ENCODE measurements around the gene MED13L. TPM values are rescaled to one million over a fixed set of nuclear protein-coding genes. Genes with fewer than 3 reads are reported as not detected.

MED13L gene
- polyA plus RNA-seq, 1 of the 3 experiments (the other 2 are of a cell fraction), result 17.1 TPM

DNA sequence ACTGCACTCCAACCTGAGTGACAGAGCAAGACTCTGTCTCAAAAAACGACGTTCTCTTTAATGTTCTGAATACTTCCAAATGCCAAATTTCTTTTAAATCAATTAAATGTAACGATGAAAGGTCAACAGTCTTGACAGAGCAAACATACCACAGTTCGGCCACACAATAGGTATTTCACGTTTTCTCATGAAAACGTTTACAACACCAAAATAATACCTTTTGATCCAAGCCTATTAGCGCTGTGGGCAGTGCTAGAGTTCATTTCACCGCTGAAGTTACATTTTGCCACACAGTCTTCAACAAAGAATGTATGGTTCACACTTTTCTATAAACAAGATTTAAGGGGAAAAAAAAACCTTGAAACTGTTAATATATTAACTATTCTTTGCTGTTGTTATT lies 122.1 kb downstream of the MED13L start:
- Histone ChIP-seq H3K4me3 (ENCODE audit: low read depth in 2 of 2, low read length in 1 of 2) (no peak overlapping the region), H3K9me2 (no peaks in the 10 kb centered on the region), H4K20me1 (ENCODE audit: insufficient read depth) (peaks cover 100% of the 10 kb centered on the region), H3K4me2 (no peak overlapping the region), H3F3A (replicated peaks; ENCODE audit: insufficient read depth) (peaks cover 37% of the 10 kb centered on the region), H3K36me3 (replicated peaks in 1 of 2; ENCODE audit: control insufficient read depth in 1 of 2, insufficient read depth in 2 of 2, low read length in 1 of 2) (no peaks in the 10 kb centered on the region), H3K9me3 (no peaks in the 10 kb centered on the region), H3K27ac (ENCODE audit: low read depth in 2 of 2, low read length in 1 of 2) (no peak overlapping the region), H3K4me1 (ENCODE audit: control insufficient read depth in 1 of 2, insufficient read depth in 2 of 2, low read depth in 1 of 2, low read length in 1 of 2) (peaks cover 41 to 52% of the 10 kb centered on the region in 2 experiments), H3K9ac (no peak overlapping the region), H3K27me3 (ENCODE audit: insufficient read depth) (no peaks in the 10 kb centered on the region), H3K79me2 (ENCODE audit: insufficient read depth) (peaks cover 100% of the 10 kb centered on the region), H2AFZ (ENCODE audit: low read depth) (no peak overlapping the region)
- no peak for DNase-seq
- CTCF ChIA-PET, result no interaction called here
- POLR2A ChIA-PET, result no interaction called here
- TF ChIP-seq JUND (IDR thresholded peaks at IDR 0.05) (no peak), RXRA (IDR thresholded peaks at IDR 0.05; ENCODE audit: borderline replicate concordance, low read depth) (no peak), RFX5 (IDR thresholded peaks at IDR 0.05; ENCODE audit: low read length) (no peak), EZH2phosphoT487 (IDR thresholded peaks at IDR 0.05; ENCODE audit: borderline replicate concordance, low read depth) (no peak), GABPA (IDR thresholded peaks at IDR 0.05; ENCODE audit: low read depth) (no peak), RAD21 (IDR thresholded peaks at IDR 0.05; ENCODE audit: low read length) (no peak), RCOR1 (IDR thresholded peaks at IDR 0.05; ENCODE audit: low read length) (no peak), FOXJ3 (CRISPR knock-in tag; IDR thresholded peaks at IDR 0.05) (no peak), TAF1 (IDR thresholded peaks at IDR 0.05; ENCODE audit: borderline replicate concordance, low read depth, low read length) (no peak), ELF1 (IDR thresholded peaks at IDR 0.05) (no peak)
- TF ChIP-seq, protein P1, sequence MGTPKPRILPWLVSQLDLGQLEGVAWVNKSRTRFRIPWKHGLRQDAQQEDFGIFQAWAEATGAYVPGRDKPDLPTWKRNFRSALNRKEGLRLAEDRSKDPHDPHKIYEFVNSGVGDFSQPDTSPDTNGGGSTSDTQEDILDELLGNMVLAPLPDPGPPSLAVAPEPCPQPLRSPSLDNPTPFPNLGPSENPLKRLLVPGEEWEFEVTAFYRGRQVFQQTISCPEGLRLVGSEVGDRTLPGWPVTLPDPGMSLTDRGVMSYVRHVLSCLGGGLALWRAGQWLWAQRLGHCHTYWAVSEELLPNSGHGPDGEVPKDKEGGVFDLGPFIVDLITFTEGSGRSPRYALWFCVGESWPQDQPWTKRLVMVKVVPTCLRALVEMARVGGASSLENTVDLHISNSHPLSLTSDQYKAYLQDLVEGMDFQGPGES (IDR thresholded peaks at IDR 0.05; ENCODE audit: low read depth, low read length), result no peak
- WGBS (ENCODE audit: low lambda C conversion rate), result 95% methylated on average over 8 of the region's 8 CpGs

DNA sequence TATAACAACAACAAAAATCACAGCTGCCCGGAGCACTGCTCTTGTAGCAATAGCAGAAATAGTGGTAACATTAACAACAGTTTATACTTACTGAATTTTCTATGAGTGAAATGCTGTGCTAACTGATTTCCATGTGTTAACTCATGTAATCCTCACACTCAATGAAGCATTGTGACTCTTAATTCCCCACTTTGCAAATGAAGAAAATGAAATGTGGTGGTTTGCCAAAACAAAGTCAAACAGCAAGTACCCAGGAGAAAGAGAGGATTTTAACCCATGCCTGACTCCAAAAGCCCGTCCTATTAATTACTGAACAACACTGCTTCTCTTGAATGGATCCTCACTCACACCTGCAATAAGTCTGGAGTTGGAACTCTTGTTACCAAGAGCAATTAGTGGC lies 123.5 kb downstream of the MED13L start:
- CTCF ChIA-PET, result no interaction called here

More for the DNA sequence above, 123.5 kb downstream of the MED13L start:
- DNase-seq, result no peak
- H4K20me1 ChIP-seq (ENCODE audit: insufficient read depth), result peaks cover 100% of the 10 kb centered on the region
- no peak overlapping the region for H2AFZ ChIP-seq (ENCODE audit: low read depth)
- H3K4me3 ChIP-seq (ENCODE audit: low read depth in 2 of 2, low read length in 1 of 2), result no peak overlapping the region
- H3K9me3 ChIP-seq, result no peaks in the 10 kb centered on the region
- H3K9ac ChIP-seq, result no peak overlapping the region
- peaks cover 39% of the 10 kb centered on the region for H3F3A ChIP-seq (replicated peaks; ENCODE audit: insufficient read depth)
- H3K4me1 ChIP-seq (ENCODE audit: control insufficient read depth in 1 of 2, insufficient read depth in 2 of 2, low read depth in 1 of 2, low read length in 1 of 2), result peaks cover 42 to 52% of the 10 kb centered on the region in 2 experiments
- no peaks in the 10 kb centered on the region for H3K27me3 ChIP-seq (ENCODE audit: insufficient read depth)
- no peak overlapping the region for H3K27ac ChIP-seq (ENCODE audit: low read depth in 2 of 2, low read length in 1 of 2)
- POLR2A ChIA-PET, result no interaction called here
- WGBS (ENCODE audit: low lambda C conversion rate), result 94% methylated on average over 2 of the region's 2 CpGs
- H3K79me2 ChIP-seq (ENCODE audit: insufficient read depth), result peaks cover 100% of the 10 kb centered on the region
- no peaks in the 10 kb centered on the region for H3K9me2 ChIP-seq
- H3K4me2 ChIP-seq, result no peak overlapping the region
- TF ChIP-seq, protein P2, sequence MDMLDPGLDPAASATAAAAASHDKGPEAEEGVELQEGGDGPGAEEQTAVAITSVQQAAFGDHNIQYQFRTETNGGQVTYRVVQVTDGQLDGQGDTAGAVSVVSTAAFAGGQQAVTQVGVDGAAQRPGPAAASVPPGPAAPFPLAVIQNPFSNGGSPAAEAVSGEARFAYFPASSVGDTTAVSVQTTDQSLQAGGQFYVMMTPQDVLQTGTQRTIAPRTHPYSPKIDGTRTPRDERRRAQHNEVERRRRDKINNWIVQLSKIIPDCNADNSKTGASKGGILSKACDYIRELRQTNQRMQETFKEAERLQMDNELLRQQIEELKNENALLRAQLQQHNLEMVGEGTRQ (IDR thresholded peaks at IDR 0.05; ENCODE audit: borderline replicate concordance, low read depth, low read length), result no peak
- TF ChIP-seq, protein P3, sequence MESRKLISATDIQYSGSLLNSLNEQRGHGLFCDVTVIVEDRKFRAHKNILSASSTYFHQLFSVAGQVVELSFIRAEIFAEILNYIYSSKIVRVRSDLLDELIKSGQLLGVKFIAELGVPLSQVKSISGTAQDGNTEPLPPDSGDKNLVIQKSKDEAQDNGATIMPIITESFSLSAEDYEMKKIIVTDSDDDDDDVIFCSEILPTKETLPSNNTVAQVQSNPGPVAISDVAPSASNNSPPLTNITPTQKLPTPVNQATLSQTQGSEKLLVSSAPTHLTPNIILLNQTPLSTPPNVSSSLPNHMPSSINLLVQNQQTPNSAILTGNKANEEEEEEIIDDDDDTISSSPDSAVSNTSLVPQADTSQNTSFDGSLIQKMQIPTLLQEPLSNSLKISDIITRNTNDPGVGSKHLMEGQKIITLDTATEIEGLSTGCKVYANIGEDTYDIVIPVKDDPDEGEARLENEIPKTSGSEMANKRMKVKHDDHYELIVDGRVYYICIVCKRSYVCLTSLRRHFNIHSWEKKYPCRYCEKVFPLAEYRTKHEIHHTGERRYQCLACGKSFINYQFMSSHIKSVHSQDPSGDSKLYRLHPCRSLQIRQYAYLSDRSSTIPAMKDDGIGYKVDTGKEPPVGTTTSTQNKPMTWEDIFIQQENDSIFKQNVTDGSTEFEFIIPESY (IDR thresholded peaks at IDR 0.05; ENCODE audit: borderline replicate concordance, low read depth), result no peak
- TF ChIP-seq NRF1 (IDR thresholded peaks at IDR 0.05; ENCODE audit: low read depth, low read length), result no peak
- TF ChIP-seq NFIC (IDR thresholded peaks at IDR 0.05; ENCODE audit: borderline replicate concordance), result no peak
- no peak for TF ChIP-seq FOXM1 (IDR thresholded peaks at IDR 0.05; ENCODE audit: low read depth)
- TF ChIP-seq TEAD4 (IDR thresholded peaks at IDR 0.05; ENCODE audit: borderline replicate concordance, insufficient read depth), result no peak
- TF ChIP-seq SIN3A (IDR thresholded peaks at IDR 0.05; ENCODE audit: borderline replicate concordance, low read depth, low read length), result no peak
- no peak for TF ChIP-seq MXI1 (IDR thresholded peaks at IDR 0.05; ENCODE audit: low read depth, low read length)
- TF ChIP-seq, protein P4, sequence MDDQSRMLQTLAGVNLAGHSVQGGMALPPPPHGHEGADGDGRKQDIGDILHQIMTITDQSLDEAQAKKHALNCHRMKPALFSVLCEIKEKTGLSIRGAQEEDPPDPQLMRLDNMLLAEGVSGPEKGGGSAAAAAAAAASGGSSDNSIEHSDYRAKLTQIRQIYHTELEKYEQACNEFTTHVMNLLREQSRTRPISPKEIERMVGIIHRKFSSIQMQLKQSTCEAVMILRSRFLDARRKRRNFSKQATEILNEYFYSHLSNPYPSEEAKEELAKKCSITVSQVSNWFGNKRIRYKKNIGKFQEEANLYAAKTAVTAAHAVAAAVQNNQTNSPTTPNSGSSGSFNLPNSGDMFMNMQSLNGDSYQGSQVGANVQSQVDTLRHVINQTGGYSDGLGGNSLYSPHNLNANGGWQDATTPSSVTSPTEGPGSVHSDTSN (IDR thresholded peaks at IDR 0.05), result no peak
- TF ChIP-seq, protein P5, sequence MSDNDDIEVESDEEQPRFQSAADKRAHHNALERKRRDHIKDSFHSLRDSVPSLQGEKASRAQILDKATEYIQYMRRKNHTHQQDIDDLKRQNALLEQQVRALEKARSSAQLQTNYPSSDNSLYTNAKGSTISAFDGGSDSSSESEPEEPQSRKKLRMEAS (IDR thresholded peaks at IDR 0.05; ENCODE audit: low read depth), result no peak
- TF ChIP-seq JUND (IDR thresholded peaks at IDR 0.05), result no peak
- no peak for TF ChIP-seq RXRA (IDR thresholded peaks at IDR 0.05; ENCODE audit: borderline replicate concordance, low read depth)
- no peak for TF ChIP-seq RFX5 (IDR thresholded peaks at IDR 0.05; ENCODE audit: low read length)
- TF ChIP-seq RCOR1 (IDR thresholded peaks at IDR 0.05; ENCODE audit: low read length), result no peak
- TF ChIP-seq GABPA (IDR thresholded peaks at IDR 0.05; ENCODE audit: low read depth), result no peak
- TF ChIP-seq RAD21 (IDR thresholded peaks at IDR 0.05; ENCODE audit: low read length), result no peak
- TF ChIP-seq TAF1 (IDR thresholded peaks at IDR 0.05; ENCODE audit: borderline replicate concordance, low read depth, low read length), result no peak
- TF ChIP-seq, protein P1 (IDR thresholded peaks at IDR 0.05; ENCODE audit: low read depth, low read length), result no peak
- H3K36me3 ChIP-seq (replicated peaks in 1 of 2; ENCODE audit: control insufficient read depth in 1 of 2, insufficient read depth in 2 of 2, low read length in 1 of 2), result no peaks in the 10 kb centered on the region

Data from SK-N-SH (cell line).